GM18508 (cell line): ENCODE data around the gene KRT27.
"Not testable (repeated sequence)": the region's sequence is repeated elsewhere in the genome, so short reads cannot be mapped to it uniquely, and the experiment has no call there.

ENCODE experiments used
- ATAC-seq: cut with Tn5 transposase; IDR thresholded peaks from one replicate; pipeline ENCODE4 v1.9.1; 2021; ENCODE audit warnings: moderate number of reproducible peaks; ENCODE audit not compliant: insufficient read depth, unreplicated experiment

Gene KRT27, protein sequence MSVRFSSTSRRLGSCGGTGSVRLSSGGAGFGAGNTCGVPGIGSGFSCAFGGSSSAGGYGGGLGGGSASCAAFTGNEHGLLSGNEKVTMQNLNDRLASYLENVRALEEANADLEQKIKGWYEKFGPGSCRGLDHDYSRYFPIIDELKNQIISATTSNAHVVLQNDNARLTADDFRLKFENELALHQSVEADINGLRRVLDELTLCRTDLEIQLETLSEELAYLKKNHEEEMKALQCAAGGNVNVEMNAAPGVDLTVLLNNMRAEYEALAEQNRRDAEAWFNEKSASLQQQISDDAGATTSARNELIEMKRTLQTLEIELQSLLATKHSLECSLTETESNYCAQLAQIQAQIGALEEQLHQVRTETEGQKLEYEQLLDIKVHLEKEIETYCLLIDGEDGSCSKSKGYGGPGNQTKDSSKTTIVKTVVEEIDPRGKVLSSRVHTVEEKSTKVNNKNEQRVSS

DNA sequence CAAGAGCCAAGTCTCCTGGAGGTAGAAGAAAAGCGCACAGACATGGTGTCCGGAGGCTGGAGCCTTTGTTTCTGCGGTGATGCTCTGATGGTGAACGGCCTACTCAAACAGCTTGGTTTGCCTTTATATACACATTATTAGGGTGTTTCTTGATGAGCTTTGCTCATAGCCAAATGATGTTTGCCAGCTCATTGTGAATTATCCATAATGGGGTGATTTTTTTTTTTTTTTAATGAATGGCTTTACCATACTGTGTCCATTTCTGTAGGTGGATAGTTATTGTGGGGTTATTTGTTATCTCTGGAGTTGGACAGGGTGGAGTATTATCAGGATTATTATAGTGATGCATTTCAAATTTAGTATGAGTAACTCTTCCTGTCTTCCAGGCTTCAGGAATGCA lies at the start of gene KRT27:
TSS of gene KRT27 (minus strand) at position 101 of the 400 bp plus-strand sequence. CDS start at position 44, 57 bp downstream.
- ATAC-seq: no peak

DNA sequence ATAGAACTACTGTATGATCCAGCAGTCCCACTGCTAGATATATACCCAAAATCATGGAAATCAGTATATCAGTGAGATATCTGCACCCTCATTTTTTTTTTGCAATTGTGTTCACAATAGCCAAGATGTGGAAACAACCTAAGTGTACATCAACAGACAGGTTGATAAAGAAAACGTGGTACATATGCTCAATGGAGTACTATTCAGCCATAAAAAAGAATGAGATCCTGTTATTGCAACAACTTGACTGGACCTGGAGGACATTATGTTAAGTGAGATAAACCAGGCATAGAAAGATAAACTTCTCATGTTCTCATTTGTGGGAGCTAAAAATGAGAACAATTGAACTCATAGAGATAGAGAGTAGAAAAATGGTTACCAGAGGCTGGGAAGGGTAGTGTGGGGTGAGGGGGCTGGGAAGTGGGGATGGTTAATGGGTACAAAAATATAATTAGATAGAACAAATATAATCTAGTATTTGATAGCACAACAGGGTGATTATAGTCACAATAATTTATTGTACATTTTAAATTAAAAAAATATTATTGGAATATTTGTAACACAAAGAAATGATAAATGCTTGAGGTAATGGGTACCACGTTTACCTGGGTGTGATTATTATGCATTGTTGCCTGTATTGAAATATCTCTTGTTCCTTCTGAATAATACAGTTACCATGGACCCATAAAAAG lies 47.9 kb upstream of the KRT27 start:
- ATAC-seq: no peak

DNA sequence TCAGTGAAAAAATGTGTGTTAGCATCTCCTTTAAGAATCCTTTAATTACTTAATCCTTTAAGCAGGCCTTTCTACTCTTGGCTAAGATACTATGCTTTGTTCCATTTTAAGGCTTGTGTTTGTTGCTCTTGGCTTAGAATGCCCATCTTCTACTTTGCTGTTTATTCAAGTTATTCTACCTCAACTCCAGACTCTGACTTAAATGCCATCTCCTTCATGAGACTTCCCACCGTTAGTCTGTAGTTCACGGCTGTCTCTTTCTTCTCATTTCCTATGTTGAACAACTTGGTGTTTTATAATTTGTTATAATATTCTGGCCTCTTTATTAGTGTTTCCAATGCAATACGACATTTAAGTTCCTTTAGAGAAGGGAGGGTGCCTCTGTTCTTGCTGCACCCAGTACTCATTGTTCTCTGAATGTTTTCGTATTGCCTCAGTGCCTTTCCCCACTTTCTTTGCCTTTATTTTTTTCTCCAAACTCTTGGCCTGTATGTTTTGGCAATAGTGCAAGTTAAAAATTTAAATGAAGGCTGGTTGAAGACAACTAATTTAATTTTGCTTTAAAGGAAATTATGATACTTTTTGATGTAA lies 46.2 kb upstream of the KRT27 start:
- no peak for ATAC-seq

DNA sequence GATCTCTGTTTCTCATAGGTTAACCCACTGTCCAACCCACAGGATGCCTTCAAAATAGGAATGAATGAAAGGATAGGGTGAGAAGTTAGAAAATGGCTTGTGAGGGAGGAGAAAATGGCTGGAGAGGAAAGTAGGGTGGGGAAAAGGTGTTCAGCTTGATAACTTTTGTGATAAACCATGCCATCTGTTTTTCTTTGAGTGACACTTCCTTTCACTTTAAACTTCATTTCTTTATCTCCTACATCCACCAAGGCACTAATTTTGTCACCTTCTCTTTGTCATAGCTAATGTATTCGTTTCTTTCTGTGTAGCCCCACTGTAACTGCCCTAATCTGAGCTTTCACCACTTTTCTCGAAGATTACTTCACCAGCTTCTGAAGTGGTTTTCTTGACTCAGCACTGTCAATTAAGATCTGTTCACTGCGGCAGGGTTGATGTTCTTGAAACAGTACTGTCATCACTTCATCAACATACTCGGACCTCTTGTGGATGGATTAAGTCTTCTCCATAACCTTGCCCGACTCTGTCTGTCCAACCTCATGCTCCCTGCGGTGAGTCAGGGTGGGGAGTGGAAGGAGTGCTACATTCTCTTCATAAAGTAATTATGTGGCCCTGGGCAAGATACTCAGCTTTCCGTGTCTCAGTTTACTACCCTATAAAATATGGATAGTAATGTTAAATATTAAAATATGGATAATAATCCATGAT lies 45.5 kb upstream of the KRT27 start:
- ATAC-seq: no peak

DNA sequence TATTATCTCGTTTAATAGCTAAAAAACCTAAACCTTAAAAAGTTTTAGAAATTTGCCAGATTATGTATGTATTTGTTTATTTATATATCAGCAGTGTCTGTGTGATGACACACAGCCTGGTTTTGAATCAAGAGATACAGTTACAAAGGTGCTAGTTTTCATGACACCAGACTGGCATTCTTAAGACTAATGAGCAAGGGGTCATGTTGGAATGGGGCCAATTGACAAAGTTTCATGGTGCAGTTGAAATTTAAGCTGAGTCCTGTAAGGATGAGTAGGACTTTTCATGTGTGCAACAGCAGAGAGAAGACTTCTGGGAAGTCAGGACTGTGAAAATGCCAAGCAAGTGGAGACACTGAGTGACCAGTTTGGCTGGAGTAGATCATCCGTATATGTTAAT lies 43.2 kb upstream of the KRT27 start:
- ATAC-seq: no peak

DNA sequence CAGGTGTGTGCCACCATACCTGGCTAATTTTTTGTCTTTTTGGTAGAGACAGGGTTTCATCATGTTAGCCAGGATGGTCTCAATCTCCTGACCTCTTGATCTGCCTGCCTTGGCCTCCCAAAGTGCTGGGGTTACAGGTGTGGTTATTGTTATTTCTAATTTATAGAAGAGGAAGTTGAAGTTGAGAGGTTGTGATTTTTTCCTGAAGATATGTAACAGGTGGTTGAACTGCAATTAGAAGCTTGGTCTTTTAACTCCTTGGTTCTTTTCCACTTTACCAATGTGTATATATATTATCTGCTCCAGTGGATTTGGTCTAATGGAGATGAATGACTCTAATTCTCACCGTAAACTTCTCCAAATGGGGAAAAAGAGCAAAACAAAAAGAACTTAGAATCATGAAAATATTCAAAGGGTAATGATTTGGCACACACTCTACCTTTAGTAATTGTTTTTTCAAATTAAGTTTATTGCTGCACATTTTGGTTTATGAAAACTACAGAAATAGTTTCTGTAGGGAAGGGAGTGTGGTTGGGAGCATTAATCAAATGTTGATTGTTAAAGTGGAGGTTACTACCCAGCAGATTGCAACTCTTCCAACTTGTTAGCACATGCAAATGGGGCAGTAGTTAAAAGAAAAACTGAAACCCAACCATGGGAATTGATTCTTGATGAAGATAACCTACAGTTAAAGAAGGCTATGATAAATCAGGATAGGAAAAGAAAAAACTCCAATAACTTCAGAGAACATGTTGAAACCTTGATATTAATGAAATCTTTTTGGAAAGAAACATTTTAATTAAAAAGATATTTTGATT lies 41.9 kb upstream of the KRT27 start:
- no peak for ATAC-seq

DNA sequence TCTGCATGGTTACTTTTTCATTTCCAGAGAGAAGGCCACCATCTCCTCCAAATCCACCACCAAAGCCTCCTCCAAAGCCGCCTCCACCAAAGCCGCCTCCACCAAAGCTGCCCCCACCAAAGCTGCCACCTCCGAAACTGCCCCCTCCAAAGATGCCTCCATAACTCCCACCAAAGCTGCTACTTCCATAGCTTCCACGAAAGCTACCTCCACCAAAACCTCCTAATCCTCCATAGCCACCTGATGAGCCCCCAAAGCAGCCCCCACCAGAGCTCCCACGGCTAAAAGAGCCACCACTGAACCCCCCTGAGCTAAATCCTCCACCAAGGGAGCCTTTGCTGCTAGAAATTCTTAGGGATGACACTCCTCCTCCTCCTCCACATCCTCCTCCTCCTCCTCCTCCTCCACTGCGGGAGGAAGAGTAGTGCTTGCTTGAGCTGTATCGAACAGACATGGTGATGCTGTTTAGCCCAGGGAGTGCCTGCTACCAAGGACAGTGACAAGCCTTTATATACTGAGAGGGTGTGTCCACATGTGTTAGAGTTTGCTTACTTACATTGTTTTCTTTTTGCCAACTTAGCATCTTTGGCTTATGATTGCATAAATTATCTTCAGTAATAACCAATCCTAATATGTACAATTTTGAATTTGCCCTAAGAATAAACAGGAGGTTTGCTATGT lies 39.9 kb upstream of the KRT27 start, which contains the start of gene KRT10:
TSS of gene KRT10 (minus strand) at position 483 of the 681 bp plus-strand sequence. CDS start at position 454, 29 bp downstream.
- no peak for ATAC-seq

DNA sequence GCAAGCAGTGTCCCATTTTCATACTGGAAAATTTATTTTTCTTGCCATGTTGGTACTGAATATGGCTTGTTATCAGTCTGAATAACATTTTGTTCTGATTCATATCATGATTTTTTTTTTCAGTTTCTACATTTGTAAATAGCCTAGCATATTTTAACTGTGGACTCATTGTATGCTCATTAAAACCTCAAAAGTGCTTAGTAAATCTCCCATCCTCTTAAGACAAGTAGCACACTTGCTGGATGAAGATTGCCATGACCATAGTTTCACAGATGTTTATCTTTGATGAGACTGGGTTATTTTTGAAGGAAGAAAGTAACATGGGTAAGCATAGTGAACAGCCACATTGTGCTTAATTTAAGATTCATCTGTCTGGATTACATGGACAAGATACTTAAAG lies 39.2 kb upstream of the KRT27 start:
- ATAC-seq: no peak

DNA sequence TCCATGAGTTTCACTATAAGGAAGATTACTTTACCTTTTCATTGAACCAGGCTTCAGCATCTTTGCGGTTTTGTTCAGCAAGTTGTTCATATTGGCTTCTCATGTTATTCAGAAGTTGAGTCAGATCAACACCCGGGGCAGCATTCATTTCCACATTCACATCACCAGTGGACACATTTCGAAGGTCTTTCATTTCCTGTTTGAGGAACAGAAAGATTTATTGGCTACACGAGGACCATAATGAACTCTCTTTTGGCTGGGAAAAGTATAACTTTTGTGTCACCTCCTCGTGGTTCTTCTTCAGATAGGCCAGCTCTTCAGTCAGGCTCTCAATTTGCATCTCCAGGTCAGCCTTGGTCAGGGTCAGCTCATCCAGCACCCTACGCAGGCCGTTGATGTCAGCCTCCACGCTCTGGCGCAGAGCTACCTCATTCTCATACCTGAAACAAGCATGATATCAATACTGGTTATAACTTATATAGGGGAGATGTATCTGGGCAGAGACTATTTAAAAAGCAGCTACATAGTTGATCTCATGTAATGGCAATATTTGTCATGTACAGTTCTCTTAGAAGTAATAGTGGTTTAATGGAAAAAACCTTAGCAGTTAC lies 38.0 kb upstream of the KRT27 start:
- no peak for ATAC-seq

DNA sequence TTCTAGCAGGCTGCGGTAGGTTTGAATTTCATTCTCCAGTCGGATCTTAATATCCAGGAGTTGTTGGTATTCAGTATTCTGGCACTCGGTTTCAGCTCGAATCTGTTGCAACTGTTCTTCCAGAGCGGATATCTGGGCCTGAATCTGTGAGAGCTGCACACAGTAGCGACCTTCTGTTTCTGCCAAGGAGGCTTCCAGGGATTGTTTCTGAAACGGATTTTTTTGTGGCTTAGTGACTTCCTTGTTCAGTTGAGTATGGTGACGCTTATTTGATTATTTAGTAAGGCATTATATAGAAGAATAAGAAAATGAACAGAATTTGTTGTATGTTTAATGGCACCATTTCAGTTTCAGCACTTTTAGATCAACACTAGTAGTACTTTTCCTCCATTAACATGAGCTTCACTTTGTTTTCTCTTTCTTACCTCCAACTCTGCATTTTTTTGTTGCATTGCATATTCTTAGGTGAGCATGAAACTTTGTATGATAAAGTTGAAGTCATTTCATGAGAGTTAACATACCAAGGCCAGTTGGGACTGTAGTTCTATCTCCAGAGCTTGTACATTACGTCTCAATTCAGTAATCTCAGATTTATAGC lies 37.3 kb upstream of the KRT27 start:
- ATAC-seq: no peak

DNA sequence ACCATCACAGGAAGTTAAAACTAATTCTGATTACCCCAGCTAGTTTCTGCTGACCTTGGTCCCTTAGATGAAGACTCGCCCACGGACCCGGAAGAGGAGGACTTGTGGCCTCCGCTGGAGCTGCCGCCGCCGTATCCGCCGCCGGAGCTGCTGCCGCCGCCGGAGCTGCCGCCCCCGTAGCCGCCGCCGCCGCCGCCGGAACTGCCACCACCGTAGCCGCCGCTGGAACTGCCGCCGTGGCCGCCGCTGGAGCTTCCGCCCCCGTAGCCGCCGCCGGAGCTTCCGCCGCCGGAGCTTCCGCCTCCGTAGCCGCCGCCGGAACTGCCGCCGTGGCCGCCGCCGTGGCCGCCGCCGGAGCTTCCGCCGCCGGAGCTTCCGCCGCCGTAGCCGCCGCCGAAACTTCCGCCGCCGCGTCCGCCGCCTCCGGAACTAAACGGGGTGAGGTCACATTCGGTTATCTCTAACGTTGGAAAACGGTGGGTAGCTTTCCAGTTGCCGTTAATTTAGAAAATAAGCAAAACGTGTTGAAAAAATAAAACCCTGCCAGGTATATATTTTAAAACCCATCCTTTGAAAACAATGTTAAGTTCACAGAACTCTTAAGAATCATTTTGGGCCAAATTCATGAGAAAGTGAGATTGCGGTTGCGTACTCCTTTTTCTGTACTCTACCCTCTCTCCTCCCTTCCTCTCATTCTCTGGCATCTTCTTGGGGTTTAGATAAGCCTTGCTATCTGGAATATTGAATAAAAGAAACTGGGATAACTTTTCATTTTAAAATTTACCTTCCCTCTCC lies 36.6 kb upstream of the KRT27 start:
- ATAC-seq: no peak

DNA sequence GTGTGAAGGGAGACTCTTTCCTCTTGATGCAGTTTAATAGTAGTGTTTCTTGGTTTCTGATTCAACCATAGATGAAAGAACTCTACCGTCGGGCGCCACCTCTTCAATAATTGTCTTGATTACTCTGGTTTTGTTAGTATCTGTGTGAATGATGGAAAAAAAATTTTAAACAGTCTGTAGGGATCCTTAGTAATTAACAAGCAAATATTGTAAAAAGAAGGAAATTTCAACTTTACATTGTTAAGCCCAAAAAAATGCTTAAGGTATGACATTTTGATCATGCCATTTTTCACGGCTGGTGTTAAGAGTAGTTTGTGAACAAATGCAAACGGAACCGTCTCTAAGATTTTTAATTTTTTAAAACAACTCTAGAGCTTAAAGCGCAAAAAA lies 36.0 kb upstream of the KRT27 start:
- no peak for ATAC-seq

DNA sequence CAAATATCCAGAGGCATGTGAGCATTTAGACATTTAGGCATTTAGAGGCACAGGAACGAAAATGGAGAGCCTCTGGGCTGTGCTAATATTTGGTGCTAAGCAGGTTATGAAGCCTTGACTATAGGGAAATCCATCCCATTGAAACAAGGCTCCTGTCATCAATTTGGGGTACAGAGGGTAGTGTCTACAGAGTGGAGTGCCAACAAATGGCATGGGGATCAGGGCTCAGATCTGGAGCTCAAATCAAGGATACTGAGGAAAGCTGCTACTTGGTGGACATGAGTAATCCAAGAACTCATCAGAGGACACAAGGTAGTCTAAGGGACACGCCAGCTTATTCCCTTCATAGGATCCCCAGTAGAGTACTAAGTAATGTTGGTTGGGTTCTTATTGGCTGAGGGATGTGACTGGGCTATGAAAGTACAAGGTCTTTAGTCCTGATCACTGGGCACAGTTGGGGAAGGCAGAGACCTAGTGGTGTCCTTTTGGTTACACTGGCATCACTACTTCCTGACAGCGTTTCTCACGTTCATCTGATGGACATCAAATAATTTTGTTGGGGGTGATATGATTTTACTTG lies 34.8 kb upstream of the KRT27 start:
- ATAC-seq: no peak

DNA sequence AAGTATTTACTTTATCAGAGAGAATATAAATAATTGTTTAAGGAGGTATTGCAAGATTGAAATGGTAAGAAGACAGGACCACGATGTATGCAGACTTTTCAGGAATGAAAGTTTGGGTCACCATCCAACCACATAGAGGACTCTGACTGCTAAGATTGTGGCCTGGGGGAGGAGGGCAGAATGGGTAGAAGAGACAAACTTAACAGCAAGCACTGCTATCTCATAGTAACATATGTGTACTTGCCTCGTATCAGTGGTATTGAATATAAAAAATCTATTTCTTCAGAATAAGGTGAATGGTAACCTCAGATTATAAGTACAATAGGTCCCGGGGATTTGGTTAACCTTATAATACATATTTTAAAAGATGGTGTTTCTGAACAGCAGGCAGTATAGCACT lies 34.2 kb upstream of the KRT27 start:
- no peak for ATAC-seq

DNA sequence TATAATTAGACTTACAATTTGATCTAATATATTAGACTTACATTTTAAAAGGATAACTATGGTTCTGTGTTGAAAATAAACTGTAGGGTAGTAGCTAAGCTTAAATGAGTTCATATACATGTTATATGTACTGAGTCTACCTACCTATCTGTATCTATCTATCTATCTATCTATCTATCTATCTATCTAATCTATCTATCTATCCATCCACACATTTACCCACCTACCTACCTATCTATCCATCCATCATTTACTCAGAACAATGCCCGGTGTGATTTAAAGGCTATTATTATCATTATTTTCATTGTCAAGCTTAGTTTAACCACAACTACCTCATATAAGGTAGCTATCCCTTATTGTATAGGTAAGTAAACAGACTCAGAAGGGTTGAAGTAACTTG lies 33.0 kb upstream of the KRT27 start:
- ATAC-seq: no peak

DNA sequence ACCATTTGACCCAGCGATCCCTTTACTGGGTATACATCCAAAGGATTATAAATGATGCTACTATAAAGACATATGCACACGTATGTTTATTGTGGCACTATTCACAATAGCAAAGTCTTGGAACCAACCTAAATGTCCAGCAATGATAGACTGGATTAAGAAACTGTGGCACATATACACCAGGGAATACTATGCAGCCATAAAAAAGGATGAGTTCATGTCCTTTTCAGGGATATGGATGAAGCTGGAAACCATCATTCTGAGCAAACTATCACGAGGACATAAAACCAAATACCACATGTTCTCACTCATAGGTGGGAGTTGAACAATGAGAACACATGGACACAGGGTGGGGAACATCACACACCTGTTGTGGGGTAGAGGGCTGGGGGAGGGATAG lies 32.3 kb upstream of the KRT27 start:
- not testable (repeated sequence) for ATAC-seq

DNA sequence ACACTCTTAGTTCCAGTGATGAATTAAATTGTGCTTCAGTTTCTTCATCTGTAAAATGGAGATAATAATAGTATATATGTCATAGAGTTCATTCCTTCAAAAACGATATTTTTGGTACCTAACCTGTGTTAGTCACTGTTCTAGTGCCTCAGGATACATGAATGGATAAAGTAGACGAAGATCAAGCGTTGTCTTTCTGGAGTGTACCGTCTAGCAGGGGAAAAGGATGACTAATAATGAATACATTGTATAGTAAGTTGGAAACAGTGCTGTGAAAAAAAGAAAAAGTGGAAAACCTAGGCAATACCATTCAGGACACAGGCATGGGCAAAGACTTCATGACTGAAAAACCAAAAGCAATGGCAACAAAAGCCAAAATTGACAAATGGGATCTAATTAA lies 31.5 kb upstream of the KRT27 start:
- no peak for ATAC-seq
